ENCODE measurements around the gene PHLDA3.

The PHLDA3 gene

GRCh38 chr1:201470581-201470980, 1.6 kb upstream of the PHLDA3 start:
- Histone ChIP-seq H3K36me3 (ENCODE audit: control insufficient read depth, insufficient read depth, low read length) (peaks cover 7% of the 10 kb centered on the region), H3K4me3 (replicated peaks; ENCODE audit: low read depth, low read length) (no peak overlapping the region), H3K27me3 (replicated peaks; ENCODE audit: control insufficient read depth, insufficient read depth, low read length) (no peaks in the 10 kb centered on the region)
- TF ChIP-seq CTCF (IDR thresholded peaks at IDR 0.05; ENCODE audit: insufficient read depth, low read length, poor library complexity, severe bottlenecking) = no peak
- DNase-seq (ENCODE audit: extremely low read depth, insufficient read length) = no peak

GRCh38 chr1:201469645-201470074, 672 bp upstream of the PHLDA3 start:
- peaks cover 13% of the 10 kb centered on the region for H3K36me3 ChIP-seq (ENCODE audit: control insufficient read depth, insufficient read depth, low read length)
- H3K27me3 ChIP-seq (replicated peaks; ENCODE audit: control insufficient read depth, insufficient read depth, low read length) = no peaks in the 10 kb centered on the region
- peak overlapping the region; percentile 92 for H3K4me3 ChIP-seq (replicated peaks; ENCODE audit: low read depth, low read length)
- TF ChIP-seq CTCF (IDR thresholded peaks at IDR 0.05; ENCODE audit: insufficient read depth, low read length, poor library complexity, severe bottlenecking) = no peak
- DNase-seq (ENCODE audit: extremely low read depth, insufficient read length) = no peak

GRCh38 chr1:201468501-201468843, 516 bp downstream of the PHLDA3 start:
- H3K4me3 ChIP-seq (replicated peaks; ENCODE audit: low read depth, low read length) = peak overlapping the region; percentile 92
- H3K36me3 ChIP-seq (ENCODE audit: control insufficient read depth, insufficient read depth, low read length) = peaks cover 16% of the 10 kb centered on the region
- peak; percentile 58 for DNase-seq (ENCODE audit: extremely low read depth, insufficient read length)
- H3K27me3 ChIP-seq (replicated peaks; ENCODE audit: control insufficient read depth, insufficient read depth, low read length) = no peaks in the 10 kb centered on the region
- no peak for TF ChIP-seq CTCF (IDR thresholded peaks at IDR 0.05; ENCODE audit: insufficient read depth, low read length, poor library complexity, severe bottlenecking)

- H3K27me3 ChIP-seq (replicated peaks; ENCODE audit: control insufficient read depth, insufficient read depth, low read length) = no peaks in the 10 kb centered on the region
- peak overlapping the region; percentile 92 for H3K4me3 ChIP-seq (replicated peaks; ENCODE audit: low read depth, low read length)
- peaks cover 18% of the 10 kb centered on the region for H3K36me3 ChIP-seq (ENCODE audit: control insufficient read depth, insufficient read depth, low read length)
- TF ChIP-seq CTCF (IDR thresholded peaks at IDR 0.05; ENCODE audit: insufficient read depth, low read length, poor library complexity, severe bottlenecking) = no peak
- DNase-seq (ENCODE audit: extremely low read depth, insufficient read length) = no peak
Observed at GRCh38 chr1:201466492-201466891, 2.5 kb downstream of the PHLDA3 start.

GRCh38 chr1:201465698-201466290, 3.2 kb downstream of the PHLDA3 start:
- H3K4me3 ChIP-seq (replicated peaks; ENCODE audit: low read depth, low read length) = peak overlapping the region; percentile 92
- DNase-seq (ENCODE audit: extremely low read depth, insufficient read length) = no peak
- TF ChIP-seq CTCF (IDR thresholded peaks at IDR 0.05; ENCODE audit: insufficient read depth, low read length, poor library complexity, severe bottlenecking) = no peak
- peaks cover 18% of the 10 kb centered on the region for H3K36me3 ChIP-seq (ENCODE audit: control insufficient read depth, insufficient read depth, low read length)
- H3K27me3 ChIP-seq (replicated peaks; ENCODE audit: control insufficient read depth, insufficient read depth, low read length) = no peaks in the 10 kb centered on the region

- H3K4me3 ChIP-seq (replicated peaks; ENCODE audit: low read depth, low read length) = no peak overlapping the region
- no peaks in the 10 kb centered on the region for H3K27me3 ChIP-seq (replicated peaks; ENCODE audit: control insufficient read depth, insufficient read depth, low read length)
- H3K36me3 ChIP-seq (ENCODE audit: control insufficient read depth, insufficient read depth, low read length) = peaks cover 18% of the 10 kb centered on the region
- DNase-seq (ENCODE audit: extremely low read depth, insufficient read length) = no peak
- TF ChIP-seq CTCF (IDR thresholded peaks at IDR 0.05; ENCODE audit: insufficient read depth, low read length, poor library complexity, severe bottlenecking) = peak; percentile 26
Observed at GRCh38 chr1:201463071-201463552, 5.9 kb downstream of the PHLDA3 start.

Measured in GM06990 (cell line).